HEK293T (cell line): ENCODE data around the gene ADRA2A.

Source experiments
- CTCF ChIA-PET: fragments of 350-600 bp; formaldehyde crosslinking; extraction: SDS; loops from one replicate; lab custom pipeline; 2021; ENCODE audit warnings: antibody characterized with exemption, inconsistent platforms; lab: Yijun Ruan, JAX
- POLR2A ChIA-PET: fragments of 350-600 bp; formaldehyde crosslinking; extraction: SDS; loops from one replicate; lab custom pipeline; 2020; ENCODE audit warnings: antibody characterized with exemption, inconsistent platforms; lab: Yijun Ruan, JAX
- DNase-seq: peaks from one replicate; pipeline ENCODE4 v3.0.0; 2012; ENCODE audit warnings: mixed read lengths; ENCODE audit errors: extremely low spot score
- ARNT ChIP-seq: fragments of 450-650 bp; IDR thresholded peaks from 2 replicates; pipeline ENCODE4 v1.6.1; 2017; ENCODE audit warnings: mild to moderate bottlenecking
- BHLHE40 ChIP-seq: fragments of 450-650 bp; IDR thresholded peaks from 2 replicates; pipeline ENCODE4 v1.6.1; 2016; ENCODE audit warnings: mild to moderate bottlenecking, moderate library complexity, borderline replicate concordance
- CTBP1 ChIP-seq: fragments of 450-650 bp; IDR thresholded peaks from 2 replicates; pipeline ENCODE4 v1.6.1; 2016; ENCODE audit warnings: borderline replicate concordance
- ELF4 ChIP-seq: fragments of 450-650 bp; IDR thresholded peaks from 2 replicates; pipeline ENCODE4 v1.6.1; 2017; ENCODE audit warnings: antibody characterized with exemption
- FOXA1 ChIP-seq: fragments of 450-650 bp; IDR thresholded peaks from 2 replicates; pipeline ENCODE4 v1.6.1; 2016; ENCODE audit warnings: mild to moderate bottlenecking
- FOXK2 ChIP-seq: fragments of 450-650 bp; IDR thresholded peaks from 2 replicates; pipeline ENCODE4 v1.6.1; 2016; ENCODE audit warnings: mild to moderate bottlenecking
- FOXM1 ChIP-seq: fragments of 450-650 bp; IDR thresholded peaks from 2 replicates; pipeline ENCODE4 v1.6.1; 2017; ENCODE audit warnings: mild to moderate bottlenecking, borderline replicate concordance
- HDGF ChIP-seq: fragments of 450-650 bp; IDR thresholded peaks from 2 replicates; pipeline ENCODE4 v1.6.1; 2017; ENCODE audit warnings: antibody characterized with exemption, borderline replicate concordance
- L3MBTL2 ChIP-seq: fragments of 450-650 bp; conservative IDR thresholded peaks from 2 replicates; pipeline ENCODE4 v1.6.1; 2016; ENCODE audit warnings: mild to moderate bottlenecking
- LEF1 ChIP-seq: fragments of 450-650 bp; IDR thresholded peaks from 2 replicates; pipeline ENCODE4 v1.6.1; 2017; ENCODE audit warnings: mild to moderate bottlenecking, borderline replicate concordance
- NFRKB ChIP-seq: fragments of 450-650 bp; IDR thresholded peaks from 2 replicates; pipeline ENCODE4 v1.6.1; 2016; ENCODE audit warnings: mild to moderate bottlenecking, moderate library complexity
- PKNOX1 ChIP-seq: fragments of 450-650 bp; IDR thresholded peaks from 2 replicates; pipeline ENCODE4 v1.6.1; 2016
- SP1 ChIP-seq: fragments of 450-650 bp; IDR thresholded peaks from 2 replicates; pipeline ENCODE4 v1.6.1; 2017
- SUZ12 ChIP-seq: fragments of 450-650 bp; IDR thresholded peaks from 2 replicates; pipeline ENCODE4 v1.6.1; 2016; ENCODE audit warnings: mild to moderate bottlenecking
- TARDBP ChIP-seq: fragments of 450-650 bp; IDR thresholded peaks from 2 replicates; pipeline ENCODE4 v1.6.1; 2016
- ZNF384 ChIP-seq: fragments of 450-650 bp; IDR thresholded peaks from 2 replicates; pipeline ENCODE4 v1.6.1; 2016

ADRA2A gene

GRCh38 chr10:111112333-111112732 lies 35.5 kb downstream of the ADRA2A start:
- TF ChIP-seq FOXK2 = no peak
- no peak for TF ChIP-seq ARNT
- TF ChIP-seq LEF1 = no peak
- TF ChIP-seq ELF4 = no peak
- TF ChIP-seq CTBP1 = no peak
- TF ChIP-seq SP1 = no peak
- TF ChIP-seq SUZ12 = no peak
- TF ChIP-seq ZNF384 = no peak
- no peak for TF ChIP-seq L3MBTL2
- TF ChIP-seq TARDBP = no peak
- no peak for TF ChIP-seq NFRKB
- TF ChIP-seq HDGF = no peak
- no peak for TF ChIP-seq BHLHE40
- no peak for TF ChIP-seq FOXA1
- TF ChIP-seq FOXM1 = no peak
- no peak for TF ChIP-seq PKNOX1
- POLR2A ChIA-PET = no interaction called here
- DNase-seq = no peak
- CTCF ChIA-PET = no interaction called here

GRCh38 chr10:111113238-111113960 lies 36.6 kb downstream of the ADRA2A start:
- POLR2A ChIA-PET = no interaction called here
- no peak for DNase-seq
- CTCF ChIA-PET = no interaction called here
- TF ChIP-seq L3MBTL2 = no peak
- TF ChIP-seq FOXK2 = no peak
- no peak for TF ChIP-seq NFRKB
- no peak for TF ChIP-seq SP1

- DNase-seq = no peak
- TF ChIP-seq ELF4 = no peak
- ChIA-PET POLR2A (no interaction called here), CTCF (no interaction called here)
These were observed 37.3 kb downstream of the ADRA2A start for GRCh38 chr10:111113961-111114757.

- ChIA-PET CTCF (no interaction called here), POLR2A (no interaction called here)
- no peak for DNase-seq
- TF ChIP-seq SUZ12 (no peak), CTBP1 (no peak), LEF1 (no peak), ELF4 (no peak), ARNT (no peak), SP1 (no peak), FOXA1 (no peak), NFRKB (no peak)
These were observed 38.1 kb downstream of the ADRA2A start for GRCh38 chr10:111114758-111115500.

GRCh38 chr10:111116211-111116610 lies 39.4 kb downstream of the ADRA2A start:
- no peak for TF ChIP-seq ZNF384
- no peak for TF ChIP-seq LEF1
- POLR2A ChIA-PET = no interaction called here
- CTCF ChIA-PET = no interaction called here
- DNase-seq = no peak

GRCh38 chr10:111116762-111117445 lies 40.1 kb downstream of the ADRA2A start:
- no peak for DNase-seq
- POLR2A ChIA-PET = no interaction called here
- CTCF ChIA-PET = interaction anchor here (0.5 kb wide), 1 partner anchor 570 kb away, joined by 3 read pairs; no protein-coding TSS in a partner anchor
- no peak for TF ChIP-seq NFRKB
- no peak for TF ChIP-seq SUZ12
- TF ChIP-seq LEF1 = no peak
- no peak for TF ChIP-seq ARNT
- no peak for TF ChIP-seq ELF4
- no peak for TF ChIP-seq ZNF384
- TF ChIP-seq PKNOX1 = no peak
- TF ChIP-seq L3MBTL2 = no peak
- no peak for TF ChIP-seq FOXA1
- no peak for TF ChIP-seq HDGF
